Liver (tissue), 9 donors: ENCODE measurements around the gene CPNE4. TPM values are rescaled to one million over a fixed set of nuclear protein-coding genes. Genes with fewer than 3 reads are reported as not detected.

Experiments used
- DNase-seq: peaks from one replicate; pipeline ENCODE4 v3.0.0-alpha.2; 2017; ENCODE audit warnings: low spot score
- H3K27ac ChIP-seq, 2 donors: one replicate each; pipeline ENCODE4 v1.7.0; 2013; ENCODE audit warnings: inconsistent platforms in 2 of 2, low read length in 2 of 2, control low read depth in 1 of 2, low read depth in 1 of 2, mild to moderate bottlenecking in 1 of 2
- H3K27me3 ChIP-seq, 4 donors: one replicate each; pipeline versions ENCODE4 v1.6.1 to v1.7.0; 2013; ENCODE audit warnings: low read length in 3 of 4, inconsistent platforms in 1 of 4, mild to moderate bottlenecking in 1 of 4, moderate library complexity in 1 of 4; ENCODE audit not compliant: control insufficient read depth in 4 of 4, insufficient read depth in 4 of 4
- H3K36me3 ChIP-seq, 4 donors: one replicate each; pipeline versions ENCODE4 v1.6.1 to v1.7.0; 2013; ENCODE audit warnings: low read length in 3 of 4, mild to moderate bottlenecking in 3 of 4, low read depth in 1 of 4, moderate library complexity in 1 of 4; ENCODE audit not compliant: control insufficient read depth in 4 of 4, insufficient read depth in 3 of 4
- H3K4me1 ChIP-seq, 4 donors: one replicate each; pipeline versions ENCODE4 v1.6.1 to v1.7.0; 2013; ENCODE audit warnings: low read length in 3 of 4, mild to moderate bottlenecking in 3 of 4, moderate library complexity in 1 of 4; ENCODE audit not compliant: control insufficient read depth in 4 of 4, insufficient read depth in 4 of 4
- H3K4me3 ChIP-seq, 3 donors: one replicate each; pipeline versions ENCODE4 v1.6.1 to v1.7.0; 2013; ENCODE audit warnings: low read length in 3 of 3, control low read depth in 1 of 3, low read depth in 1 of 3, mild to moderate bottlenecking in 1 of 3
- H3K9ac ChIP-seq, 2 donors: one replicate each; pipeline ENCODE4 v1.7.0; 2013; ENCODE audit warnings: low read length in 2 of 2, mild to moderate bottlenecking in 2 of 2, moderate library complexity in 2 of 2, control low read depth in 1 of 2, low read depth in 1 of 2
- H3K9me3 ChIP-seq, 4 donors: one replicate each; pipeline versions ENCODE4 v1.6.1 to v1.7.0; 2013; ENCODE audit warnings: low read length in 3 of 4; ENCODE audit not compliant: control insufficient read depth in 4 of 4
- EGR1 ChIP-seq, 2 donors: IDR thresholded peaks; 2 replicates each; pipeline ENCODE4 v1.6.1; 2016 to 2018; ENCODE audit warnings: antibody characterized with exemption in 2 of 2, low read depth in 2 of 2
- FOXA1 ChIP-seq: IDR thresholded peaks from 2 replicates; pipeline ENCODE4 v1.6.1; 2016; ENCODE audit warnings: antibody characterized with exemption
- FOXA2 ChIP-seq: IDR thresholded peaks from 2 replicates; pipeline ENCODE4 v1.6.1; 2016; ENCODE audit warnings: antibody characterized with exemption
- GABPA ChIP-seq, 2 donors: IDR thresholded peaks in 1 of 2; conservative IDR thresholded peaks in 1 of 2; 2 replicates each; pipeline ENCODE4 v1.6.1; 2016; ENCODE audit warnings: antibody characterized with exemption in 2 of 2, mild to moderate bottlenecking in 1 of 2, moderate library complexity in 1 of 2
- HNF4A ChIP-seq, 2 donors: conservative IDR thresholded peaks; 2 replicates each; pipeline ENCODE4 v1.6.1; 2016; ENCODE audit warnings: antibody characterized with exemption in 2 of 2, mild to moderate bottlenecking in 2 of 2
- HNF4G ChIP-seq: IDR thresholded peaks from 2 replicates; pipeline ENCODE4 v1.6.1; 2016; ENCODE audit warnings: antibody characterized with exemption
- JUND ChIP-seq, 2 donors: IDR thresholded peaks; 2 replicates each; pipeline ENCODE4 v1.6.1; 2016; ENCODE audit warnings: antibody characterized with exemption in 2 of 2
- NR2F2 ChIP-seq: IDR thresholded peaks from 2 replicates; pipeline ENCODE4 v1.6.1; 2016; ENCODE audit warnings: antibody characterized with exemption
- RAD21 ChIP-seq, 2 donors: IDR thresholded peaks; 2 replicates each; pipeline ENCODE4 v1.6.1; 2016; ENCODE audit warnings: antibody characterized with exemption in 2 of 2, mild to moderate bottlenecking in 2 of 2
- RXRA ChIP-seq, 2 donors: IDR thresholded peaks; 2 replicates each; pipeline ENCODE4 v1.6.1; 2017 to 2018; ENCODE audit warnings: antibody characterized with exemption in 2 of 2, mild to moderate bottlenecking in 1 of 2
- SP1 ChIP-seq: IDR thresholded peaks from 2 replicates; pipeline ENCODE4 v1.6.1; 2018; ENCODE audit warnings: antibody characterized with exemption, mild to moderate bottlenecking
- TAF1 ChIP-seq: conservative IDR thresholded peaks from 2 replicates; pipeline ENCODE4 v1.6.1; 2016; ENCODE audit warnings: antibody characterized with exemption, mild to moderate bottlenecking
- YY1 ChIP-seq: IDR thresholded peaks from 2 replicates; pipeline ENCODE4 v1.6.1; 2016; ENCODE audit warnings: antibody characterized with exemption, mild to moderate bottlenecking
- WGBS: extraction: QIAGEN DNeasy Blood & Tissue Kit; methylation state at CpG from one replicate; pipeline ENCODE4 v1.1.7; 2013; 5-methylcytosine and 5-hydroxymethylcytosine counted together
- polyA plus RNA-seq, 2 donors: library from polyadenylated mRNA; stranded (reverse) in 1 of 2; unstranded in 1 of 2; fragments of 200-250 nt in 1 of 2; fragments of >200 nt in 1 of 2; fragmentation: Nextera tagmentation in 1 of 2; extraction: Ambion mirVana in 1 of 2; gene quantifications; one replicate each; pipeline versions ENCODE4 v1.2.1 to v1.2.3, GENCODE V29; 2013 to 2015
- total RNA-seq, 2 donors: library from RNA; depleted of rRNA; stranded (reverse); fragments of >200 nt; gene quantifications; one replicate each; pipeline ENCODE4 v1.2.3, GENCODE V29; 2014
- TF ChIP-seq, protein P1 (sequence below): IDR thresholded peaks from 2 replicates; pipeline ENCODE4 v1.6.1; 2016; ENCODE audit warnings: antibody characterized with exemption, mild to moderate bottlenecking
- TF ChIP-seq, protein P2 (sequence below): fragments of 150-350 bp; IDR thresholded peaks from 2 replicates; pipeline ENCODE4 v1.5.1; 2017; ENCODE audit warnings: improper control_type of control experiment, low read depth, low read length; ENCODE audit not compliant: missing input control
- TF ChIP-seq, protein P3 (sequence below): IDR thresholded peaks from 2 replicates; pipeline ENCODE4 v1.6.1; 2016; ENCODE audit warnings: antibody characterized with exemption
- TF ChIP-seq, protein P4 (sequence below): IDR thresholded peaks from 2 replicates; pipeline ENCODE4 v1.6.1; 2016; ENCODE audit warnings: antibody characterized with exemption
- TF ChIP-seq, protein P5 (sequence below): IDR thresholded peaks from 2 replicates; pipeline ENCODE4 v1.6.1; 2016; ENCODE audit warnings: antibody characterized with exemption
- donor health status: healthy.
- donor health status: healthy.
- donor health status: healthy.
- donor health status: healthy.
- donor health status: healthy.

CPNE4 gene
- total and polyA plus RNA-seq, 4 donors, result under 0.01 to 0.03 TPM; not detected in 2

DNA sequence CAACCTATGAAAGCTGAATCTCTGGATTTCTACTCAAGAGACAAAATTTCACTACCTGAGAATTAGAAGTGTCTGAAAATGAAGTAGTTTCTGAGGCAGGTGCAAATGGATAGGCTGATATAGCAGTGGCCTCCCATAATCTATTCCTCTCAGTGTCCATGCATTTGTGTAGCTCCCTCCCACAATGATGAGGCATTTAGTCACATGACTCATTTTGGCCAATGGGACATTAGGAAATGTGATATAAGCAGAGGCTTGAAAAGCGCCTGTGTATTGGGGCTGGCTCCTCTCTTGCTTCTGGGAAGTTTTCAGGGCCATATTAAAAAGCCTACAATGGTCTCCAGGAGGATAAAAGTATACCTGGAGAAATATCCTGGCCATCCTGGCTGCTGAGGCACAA, 452.4 kb downstream of the CPNE4 start:
- no peaks in the 10 kb centered on the region for H3K4me1 ChIP-seq
- DNase-seq, result no peak
- no peaks in the 10 kb centered on the region for H3K9me3 ChIP-seq
- no peak overlapping the region for H3K4me3 ChIP-seq
- 99% methylated on average over 1 of the region's 1 CpG for WGBS
- no peaks in the 10 kb centered on the region for H3K36me3 ChIP-seq
- TF ChIP-seq HNF4A (conservative IDR thresholded peaks at IDR 0.05), result no peak
- TF ChIP-seq, protein P1, sequence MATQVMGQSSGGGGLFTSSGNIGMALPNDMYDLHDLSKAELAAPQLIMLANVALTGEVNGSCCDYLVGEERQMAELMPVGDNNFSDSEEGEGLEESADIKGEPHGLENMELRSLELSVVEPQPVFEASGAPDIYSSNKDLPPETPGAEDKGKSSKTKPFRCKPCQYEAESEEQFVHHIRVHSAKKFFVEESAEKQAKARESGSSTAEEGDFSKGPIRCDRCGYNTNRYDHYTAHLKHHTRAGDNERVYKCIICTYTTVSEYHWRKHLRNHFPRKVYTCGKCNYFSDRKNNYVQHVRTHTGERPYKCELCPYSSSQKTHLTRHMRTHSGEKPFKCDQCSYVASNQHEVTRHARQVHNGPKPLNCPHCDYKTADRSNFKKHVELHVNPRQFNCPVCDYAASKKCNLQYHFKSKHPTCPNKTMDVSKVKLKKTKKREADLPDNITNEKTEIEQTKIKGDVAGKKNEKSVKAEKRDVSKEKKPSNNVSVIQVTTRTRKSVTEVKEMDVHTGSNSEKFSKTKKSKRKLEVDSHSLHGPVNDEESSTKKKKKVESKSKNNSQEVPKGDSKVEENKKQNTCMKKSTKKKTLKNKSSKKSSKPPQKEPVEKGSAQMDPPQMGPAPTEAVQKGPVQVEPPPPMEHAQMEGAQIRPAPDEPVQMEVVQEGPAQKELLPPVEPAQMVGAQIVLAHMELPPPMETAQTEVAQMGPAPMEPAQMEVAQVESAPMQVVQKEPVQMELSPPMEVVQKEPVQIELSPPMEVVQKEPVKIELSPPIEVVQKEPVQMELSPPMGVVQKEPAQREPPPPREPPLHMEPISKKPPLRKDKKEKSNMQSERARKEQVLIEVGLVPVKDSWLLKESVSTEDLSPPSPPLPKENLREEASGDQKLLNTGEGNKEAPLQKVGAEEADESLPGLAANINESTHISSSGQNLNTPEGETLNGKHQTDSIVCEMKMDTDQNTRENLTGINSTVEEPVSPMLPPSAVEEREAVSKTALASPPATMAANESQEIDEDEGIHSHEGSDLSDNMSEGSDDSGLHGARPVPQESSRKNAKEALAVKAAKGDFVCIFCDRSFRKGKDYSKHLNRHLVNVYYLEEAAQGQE, result no peak
- TF ChIP-seq RAD21 (IDR thresholded peaks at IDR 0.05), result no peak
- TF ChIP-seq HNF4G, result no peak
- TF ChIP-seq GABPA (IDR thresholded peaks at IDR 0.05 in 1 of 2, conservative IDR thresholded peaks at IDR 0.05 in 1 of 2), result no peak
- no peak for TF ChIP-seq YY1
- TF ChIP-seq TAF1, result no peak
- TF ChIP-seq EGR1 (IDR thresholded peaks at IDR 0.05; ENCODE audit: low read depth in 2 of 2), result no peak
- no peak for TF ChIP-seq SP1
- TF ChIP-seq, protein P2, sequence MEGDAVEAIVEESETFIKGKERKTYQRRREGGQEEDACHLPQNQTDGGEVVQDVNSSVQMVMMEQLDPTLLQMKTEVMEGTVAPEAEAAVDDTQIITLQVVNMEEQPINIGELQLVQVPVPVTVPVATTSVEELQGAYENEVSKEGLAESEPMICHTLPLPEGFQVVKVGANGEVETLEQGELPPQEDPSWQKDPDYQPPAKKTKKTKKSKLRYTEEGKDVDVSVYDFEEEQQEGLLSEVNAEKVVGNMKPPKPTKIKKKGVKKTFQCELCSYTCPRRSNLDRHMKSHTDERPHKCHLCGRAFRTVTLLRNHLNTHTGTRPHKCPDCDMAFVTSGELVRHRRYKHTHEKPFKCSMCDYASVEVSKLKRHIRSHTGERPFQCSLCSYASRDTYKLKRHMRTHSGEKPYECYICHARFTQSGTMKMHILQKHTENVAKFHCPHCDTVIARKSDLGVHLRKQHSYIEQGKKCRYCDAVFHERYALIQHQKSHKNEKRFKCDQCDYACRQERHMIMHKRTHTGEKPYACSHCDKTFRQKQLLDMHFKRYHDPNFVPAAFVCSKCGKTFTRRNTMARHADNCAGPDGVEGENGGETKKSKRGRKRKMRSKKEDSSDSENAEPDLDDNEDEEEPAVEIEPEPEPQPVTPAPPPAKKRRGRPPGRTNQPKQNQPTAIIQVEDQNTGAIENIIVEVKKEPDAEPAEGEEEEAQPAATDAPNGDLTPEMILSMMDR, result no peak
- no peak for TF ChIP-seq FOXA1
- TF ChIP-seq RXRA (IDR thresholded peaks at IDR 0.05), result no peak
- TF ChIP-seq, protein P3, sequence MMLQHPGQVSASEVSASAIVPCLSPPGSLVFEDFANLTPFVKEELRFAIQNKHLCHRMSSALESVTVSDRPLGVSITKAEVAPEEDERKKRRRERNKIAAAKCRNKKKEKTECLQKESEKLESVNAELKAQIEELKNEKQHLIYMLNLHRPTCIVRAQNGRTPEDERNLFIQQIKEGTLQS, result no peak
- TF ChIP-seq, protein P4, sequence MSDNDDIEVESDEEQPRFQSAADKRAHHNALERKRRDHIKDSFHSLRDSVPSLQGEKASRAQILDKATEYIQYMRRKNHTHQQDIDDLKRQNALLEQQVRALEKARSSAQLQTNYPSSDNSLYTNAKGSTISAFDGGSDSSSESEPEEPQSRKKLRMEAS, result no peak
- TF ChIP-seq JUND (IDR thresholded peaks at IDR 0.05), result no peak
- TF ChIP-seq FOXA2, result no peak
- TF ChIP-seq, protein P5, sequence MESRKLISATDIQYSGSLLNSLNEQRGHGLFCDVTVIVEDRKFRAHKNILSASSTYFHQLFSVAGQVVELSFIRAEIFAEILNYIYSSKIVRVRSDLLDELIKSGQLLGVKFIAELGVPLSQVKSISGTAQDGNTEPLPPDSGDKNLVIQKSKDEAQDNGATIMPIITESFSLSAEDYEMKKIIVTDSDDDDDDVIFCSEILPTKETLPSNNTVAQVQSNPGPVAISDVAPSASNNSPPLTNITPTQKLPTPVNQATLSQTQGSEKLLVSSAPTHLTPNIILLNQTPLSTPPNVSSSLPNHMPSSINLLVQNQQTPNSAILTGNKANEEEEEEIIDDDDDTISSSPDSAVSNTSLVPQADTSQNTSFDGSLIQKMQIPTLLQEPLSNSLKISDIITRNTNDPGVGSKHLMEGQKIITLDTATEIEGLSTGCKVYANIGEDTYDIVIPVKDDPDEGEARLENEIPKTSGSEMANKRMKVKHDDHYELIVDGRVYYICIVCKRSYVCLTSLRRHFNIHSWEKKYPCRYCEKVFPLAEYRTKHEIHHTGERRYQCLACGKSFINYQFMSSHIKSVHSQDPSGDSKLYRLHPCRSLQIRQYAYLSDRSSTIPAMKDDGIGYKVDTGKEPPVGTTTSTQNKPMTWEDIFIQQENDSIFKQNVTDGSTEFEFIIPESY, result no peak
- no peak for TF ChIP-seq NR2F2
- H3K27me3 ChIP-seq, result no peaks in the 10 kb centered on the region
- H3K27ac ChIP-seq, result no peak overlapping the region
- no peak overlapping the region for H3K9ac ChIP-seq
